Activated B cell treated with CpG ODN at 0.5 μM for 24 hours (primary cell): ENCODE data around the gene UBE2QL1. TPM values are rescaled to one million over a fixed set of nuclear protein-coding genes. Genes with fewer than 3 reads are reported as not detected.

Experiments used
- ATAC-seq: fragments of 200-7000 bp; cut with Tn5 transposase; one replicate; pipeline ENCODE4 v1.10.0; 2021; ENCODE audit warnings: low read depth, mild to moderate bottlenecking, moderate library complexity
- CTCF ChIA-PET: fragments of 350-600 bp; sonication (Branson Sonifier 250); formaldehyde crosslinking; loops from one replicate; lab custom pipeline; 2021; ENCODE audit warnings: antibody characterized with exemption; lab: Charles Lee
- POLR2A ChIA-PET: fragments of 350-600 bp; sonication (Branson Sonifier 250); formaldehyde crosslinking; loops from one replicate; lab custom pipeline; 2021; ENCODE audit warnings: antibody characterized with exemption; lab: Charles Lee
- DNase-seq: peaks from one replicate; pipeline ENCODE4 v3.0.0; 2022
- H3K27ac Mint-ChIP-seq: one replicate; pipeline ENCODE4 v1.8.0; 2020; ENCODE audit warnings: mixed read lengths
- H3K27me3 Mint-ChIP-seq: one replicate; pipeline ENCODE4 v1.8.0; 2021; ENCODE audit warnings: mixed read lengths
- H3K36me3 Mint-ChIP-seq: one replicate; pipeline ENCODE4 v1.8.0; 2021; ENCODE audit warnings: low read depth, mixed read lengths
- H3K4me1 Mint-ChIP-seq: one replicate; pipeline ENCODE4 v1.8.0; 2021; ENCODE audit warnings: mixed read lengths
- H3K4me3 Mint-ChIP-seq: one replicate; pipeline ENCODE4 v1.8.0; 2020; ENCODE audit warnings: mild to moderate bottlenecking, mixed read lengths
- H3K9me3 Mint-ChIP-seq: one replicate; pipeline ENCODE4 v1.8.0; 2020; ENCODE audit warnings: mixed read lengths
- CTCF ChIP-seq: fragments of 200-600 bp; IDR thresholded peaks from one replicate; pipeline ENCODE4 v1.8.0; 2022; ENCODE audit warnings: antibody characterized with exemption, mild to moderate bottlenecking
- intact Hi-C: fragments of 100-400 bp; cut with micrococcal nuclease; formaldehyde crosslinking; loops from one replicate; pipeline ENCODE4 v1.15.1; 2024
- total RNA-seq: library from RNA; stranded (reverse); gene quantifications from 2 replicates; pipeline ENCODE4 v1.2.3, GENCODE V29; 2022

Gene UBE2QL1
- total RNA-seq, 1 donor from 2014 or later = 1.2 TPM

GRCh38 chr5:6404129-6404528 lies 44.5 kb upstream of the UBE2QL1 start:
- POLR2A ChIA-PET = no interaction called here

GRCh38 chr5:6405591-6405990 lies 43.1 kb upstream of the UBE2QL1 start:
- no peak for ATAC-seq
- H3K4me1 Mint-ChIP-seq = no peaks in the 10 kb centered on the region
- no peak for DNase-seq
- H3K36me3 Mint-ChIP-seq = no peaks in the 10 kb centered on the region
- intact Hi-C loops = no loop called here
- H3K27me3 Mint-ChIP-seq = peaks cover 32% of the 10 kb centered on the region
- TF ChIP-seq CTCF = no peak
- H3K9me3 Mint-ChIP-seq = peaks cover 7% of the 10 kb centered on the region
- no peak overlapping the region for H3K4me3 Mint-ChIP-seq
- POLR2A ChIA-PET = no interaction called here
- CTCF ChIA-PET = no interaction called here
- no peak overlapping the region for H3K27ac Mint-ChIP-seq

More at GRCh38 chr5:6404129-6404528, 44.5 kb upstream of the UBE2QL1 start:
- no peak overlapping the region for H3K27ac Mint-ChIP-seq
- H3K9me3 Mint-ChIP-seq = peaks cover 5% of the 10 kb centered on the region
- no peak for TF ChIP-seq CTCF
- ATAC-seq = no peak
- intact Hi-C loops = no loop called here
- H3K27me3 Mint-ChIP-seq = peaks cover 34% of the 10 kb centered on the region
- H3K36me3 Mint-ChIP-seq = no peaks in the 10 kb centered on the region
- CTCF ChIA-PET = no interaction called here
- H3K4me1 Mint-ChIP-seq = no peaks in the 10 kb centered on the region
- no peak overlapping the region for H3K4me3 Mint-ChIP-seq
- no peak for DNase-seq

GRCh38 chr5:6407558-6408259 lies 41.0 kb upstream of the UBE2QL1 start:
- Mint-ChIP-seq H3K9me3 (peaks cover 7% of the 10 kb centered on the region), H3K27me3 (peaks cover 24% of the 10 kb centered on the region), H3K4me3 (no peak overlapping the region), H3K4me1 (no peaks in the 10 kb centered on the region), H3K27ac (no peak overlapping the region), H3K36me3 (no peaks in the 10 kb centered on the region)
- ATAC-seq = no peak
- intact Hi-C loops = no loop called here
- TF ChIP-seq CTCF = no peak
- no peak for DNase-seq
- ChIA-PET POLR2A (no interaction called here), CTCF (no interaction called here)

DNA sequence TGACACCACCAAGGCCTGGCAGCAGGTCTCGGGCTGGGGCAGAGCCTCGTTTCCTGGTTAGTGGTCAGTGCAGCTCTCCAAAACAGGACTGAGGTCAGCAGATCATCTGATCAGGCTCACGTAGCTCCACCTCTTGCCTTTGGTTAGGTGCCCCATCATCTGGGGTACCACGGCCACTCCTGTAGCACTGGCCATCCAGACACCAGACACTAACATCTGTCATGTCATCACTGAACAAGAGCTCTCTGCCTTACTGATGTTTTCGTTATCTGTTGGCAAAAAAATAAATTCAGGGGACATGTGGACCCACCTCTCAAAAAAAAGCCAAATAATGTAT lies 40.4 kb upstream of the UBE2QL1 start:
- H3K4me1 Mint-ChIP-seq = no peaks in the 10 kb centered on the region
- ChIA-PET POLR2A (no interaction called here), CTCF (no interaction called here)
- intact Hi-C loops = no loop called here
- ATAC-seq (no peak), DNase-seq (no peak)
- H3K9me3 Mint-ChIP-seq = peaks cover 7% of the 10 kb centered on the region
- no peaks in the 10 kb centered on the region for H3K36me3 Mint-ChIP-seq
- no peak overlapping the region for H3K4me3 Mint-ChIP-seq
- no peak overlapping the region for H3K27ac Mint-ChIP-seq
- no peak for TF ChIP-seq CTCF
- peaks cover 22% of the 10 kb centered on the region for H3K27me3 Mint-ChIP-seq

DNA sequence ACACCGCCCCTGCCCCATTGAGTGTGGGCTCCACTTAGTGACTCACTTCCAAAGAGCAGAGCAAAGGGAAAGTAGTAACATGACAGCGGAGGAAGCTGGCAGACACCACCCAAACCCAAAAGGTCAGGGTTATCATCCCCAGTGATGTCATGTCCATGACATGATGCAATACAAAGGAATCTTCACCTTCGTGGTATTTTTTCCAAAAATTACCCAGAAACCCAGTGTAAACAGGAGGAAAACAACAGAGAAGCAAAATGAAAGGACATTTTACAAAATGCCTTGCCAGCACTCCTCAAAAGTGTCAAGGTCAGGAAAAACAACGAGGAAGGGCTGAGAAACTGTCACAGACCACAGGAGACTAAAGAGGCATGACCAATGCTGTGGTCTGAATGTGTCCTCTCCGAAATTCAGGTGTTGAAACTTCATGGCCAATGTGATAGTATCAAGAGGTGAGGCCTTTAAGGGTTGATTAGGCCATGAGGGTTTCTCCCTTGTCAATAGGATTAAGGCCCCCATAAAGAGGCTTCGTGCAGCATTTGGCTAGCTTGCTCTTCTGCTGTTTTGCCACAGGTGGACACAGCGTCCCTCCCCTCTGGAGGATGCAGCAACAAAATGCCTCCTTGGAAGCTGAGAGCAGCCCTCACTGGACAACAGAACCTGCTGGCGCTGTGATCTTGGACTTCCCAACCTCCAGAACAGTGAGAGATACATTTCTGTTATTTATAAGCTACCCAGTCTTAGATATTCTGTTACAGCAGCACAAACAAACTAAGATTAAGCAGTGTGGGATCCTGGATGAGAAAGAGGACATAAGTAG lies 39.8 kb upstream of the UBE2QL1 start:
- no peak for TF ChIP-seq CTCF
- POLR2A ChIA-PET = no interaction called here
- no peaks in the 10 kb centered on the region for H3K36me3 Mint-ChIP-seq
- no peaks in the 10 kb centered on the region for H3K4me1 Mint-ChIP-seq
- peaks cover 22% of the 10 kb centered on the region for H3K27me3 Mint-ChIP-seq
- intact Hi-C loops = no loop called here
- peaks cover 7% of the 10 kb centered on the region for H3K9me3 Mint-ChIP-seq
- H3K4me3 Mint-ChIP-seq = no peak overlapping the region
- ATAC-seq (no peak), DNase-seq (no peak)
- CTCF ChIA-PET = no interaction called here
- no peak overlapping the region for H3K27ac Mint-ChIP-seq
